GM10248 (cell line): ENCODE measurements around the gene NDUFAF5.

Source experiments
- CTCF ChIA-PET: fragments of 300-600 bp; sonication (Branson Sonifier 250); formaldehyde crosslinking; extraction: SDS; loops from one replicate; lab custom pipeline; 2021; ENCODE audit warnings: antibody characterized with exemption; lab: Yijun Ruan, JAX
- POLR2A ChIA-PET: fragments of 350-650 bp; sonication (Branson Sonifier 250); formaldehyde crosslinking; extraction: SDS; loops from one replicate; lab custom pipeline; 2020; ENCODE audit warnings: antibody characterized with exemption; lab: Yijun Ruan, JAX
- DNase-seq: peaks from one replicate; pipeline ENCODE4 v3.0.0; 2012; ENCODE audit errors: extremely low spot score
- CTCF ChIP-seq: IDR thresholded peaks from 2 replicates; pipeline ENCODE4 v1.5.1; 2012; ENCODE audit warnings: mild to moderate bottlenecking, low read depth; ENCODE audit errors: extremely low read depth, missing control alignments, control extremely low read depth

NDUFAF5 gene

GRCh38 chr20:13824459-13824858, 39.6 kb downstream of the NDUFAF5 start:
- ChIA-PET POLR2A (no interaction called here), CTCF (interaction anchor here (1.1 to 1.6 kb wide), 3 partner anchors 9 to 13 kb away, joined by 3 to 4 read pairs (median 3); no protein-coding TSS in a partner anchor)
- no peak for DNase-seq
- no peak for TF ChIP-seq CTCF

GRCh38 chr20:13825465-13825864, 40.6 kb downstream of the NDUFAF5 start:
- DNase-seq: no peak
- CTCF ChIA-PET: interaction anchor here (0.7 to 2.3 kb wide), 6 partner anchors 10 to 22 kb away, joined by 3 to 10 read pairs (median 3); no protein-coding TSS in a partner anchor
- POLR2A ChIA-PET: no interaction called here
- TF ChIP-seq CTCF: no peak

GRCh38 chr20:13831476-13831875, 46.6 kb downstream of the NDUFAF5 start:
- DNase-seq: no peak
- POLR2A ChIA-PET: no interaction called here
- CTCF ChIA-PET: no interaction called here
- TF ChIP-seq CTCF: no peak

DNA sequence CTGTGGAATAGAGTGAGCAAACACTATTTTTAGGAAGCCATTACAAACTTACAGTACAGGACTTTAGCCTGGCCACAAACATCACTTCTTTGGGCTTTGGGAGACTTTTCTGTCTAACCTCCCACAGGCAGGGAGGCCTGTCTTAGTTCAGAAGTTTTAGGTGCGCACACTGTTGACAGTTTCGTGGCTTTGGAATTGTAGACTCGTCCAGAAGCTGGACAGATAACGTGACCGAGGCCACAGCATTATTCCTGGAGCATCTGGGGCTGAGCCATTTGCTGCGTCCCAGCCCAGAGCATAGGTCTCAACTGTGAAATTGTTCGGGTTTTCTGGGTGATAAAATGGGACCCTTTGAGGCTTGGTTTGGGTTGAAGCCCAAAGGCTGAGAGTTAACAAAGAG, 53.8 kb downstream of the NDUFAF5 start:
- TF ChIP-seq CTCF: no peak
- POLR2A ChIA-PET: no interaction called here
- DNase-seq: no peak
- CTCF ChIA-PET: no interaction called here

DNA sequence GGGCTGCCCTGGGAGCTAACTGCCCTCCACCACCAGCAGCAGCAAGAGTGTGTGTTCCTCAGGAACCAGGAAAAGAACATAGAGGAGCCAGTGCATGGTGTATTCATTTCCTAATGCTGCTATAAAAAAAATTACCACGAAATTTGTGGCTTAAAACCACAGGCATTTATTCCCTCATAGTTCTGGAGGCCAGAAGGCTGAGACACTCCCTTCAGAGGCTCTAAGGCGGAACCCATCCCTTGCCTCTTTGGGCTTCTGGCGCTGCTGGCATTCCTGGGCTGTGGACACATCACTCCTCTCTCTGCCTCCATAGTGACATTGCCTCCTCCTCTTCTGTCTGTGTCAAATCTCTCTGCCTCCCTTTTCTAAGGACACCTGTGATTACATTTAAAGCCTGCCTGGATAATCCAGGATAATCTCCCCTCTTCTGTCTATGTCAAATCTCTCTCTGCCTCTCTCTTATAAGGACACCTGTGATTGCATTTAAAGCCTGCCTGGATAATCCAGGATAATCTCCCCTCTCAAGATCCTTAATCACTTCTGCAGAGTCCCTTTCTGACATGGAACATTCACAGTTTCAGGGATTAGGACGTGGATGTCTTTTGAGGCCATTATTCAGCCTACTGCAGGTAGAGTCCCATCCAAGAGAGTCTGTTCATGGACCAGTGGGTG, 54.7 kb downstream of the NDUFAF5 start:
- TF ChIP-seq CTCF: no peak
- ChIA-PET CTCF (interaction anchor here (1.3 kb wide), 1 partner anchor 30 kb away, joined by 5 read pairs; no protein-coding TSS in a partner anchor), POLR2A (no interaction called here)
- DNase-seq: no peak

- ChIA-PET POLR2A (no interaction called here), CTCF (interaction anchor here (1.3 kb wide), 1 partner anchor 30 kb away, joined by 5 read pairs; no protein-coding TSS in a partner anchor)
- no peak for TF ChIP-seq CTCF
Observed at GRCh38 chr20:13840093-13840465, 55.3 kb downstream of the NDUFAF5 start.

More at GRCh38 chr20:13840093-13840465, 55.3 kb downstream of the NDUFAF5 start:
- DNase-seq: no peak
